Uterus (tissue), 4 donors: Measurements from ENCODE around the gene SEC16A. TPM values are rescaled to one million over a fixed set of nuclear protein-coding genes. Genes with fewer than 3 reads are reported as not detected.

Experiments used
- DNase-seq, 2 donors: peaks; one replicate each; pipeline ENCODE4 v3.0.0-alpha.2; 2019 to 2020
- H3K27ac ChIP-seq, 2 donors: fragments of 200-600 bp; sonication (generic); 1 replicate in 1 of 2; 2 replicates in 1 of 2; pipeline ENCODE4 v1.5.1; 2016 to 2018
- H3K27me3 ChIP-seq, 2 donors: fragments of 200-600 bp; sonication (generic); one replicate each; pipeline ENCODE4 v1.5.1; 2018 to 2019; ENCODE audit warnings: control low read depth in 1 of 2
- H3K36me3 ChIP-seq, 2 donors: fragments of 200-600 bp; sonication (generic); one replicate each; pipeline ENCODE4 v1.5.1; 2019; ENCODE audit warnings: control low read depth in 1 of 2
- H3K4me1 ChIP-seq, 2 donors: fragments of 200-600 bp; sonication (generic); one replicate each; pipeline ENCODE4 v1.5.1; 2018 to 2019; ENCODE audit warnings: control low read depth in 1 of 2
- H3K4me3 ChIP-seq, 2 donors: fragments of 200-600 bp; sonication (generic); 1 replicate in 1 of 2; 2 replicates in 1 of 2; pipeline ENCODE4 v1.5.1; 2018 to 2019; ENCODE audit warnings: mild to moderate bottlenecking in 1 of 2
- H3K9me3 ChIP-seq, 2 donors: fragments of 200-600 bp; sonication (generic); one replicate each; pipeline ENCODE4 v1.5.1; 2019; ENCODE audit warnings: control low read depth in 1 of 2
- POLR2A ChIP-seq, 2 donors: fragments of 450-650 bp; IDR thresholded peaks; one replicate each; pipeline ENCODE4 v1.6.1; 2016; ENCODE audit warnings: antibody characterized with exemption in 2 of 2, mild to moderate bottlenecking in 1 of 2, moderate library complexity in 1 of 2
- intact Hi-C: fragments of 100-400 bp; cut with DNase I; formaldehyde crosslinking; loops from one replicate; pipeline ENCODE4 v1.15.1; 2023; ENCODE audit warnings: low total_unique reads
- total RNA-seq, 4 donors: library from RNA; depleted of rRNA in 3 of 4; stranded (reverse); fragments of >200 nt in 3 of 4; gene quantifications; one replicate each; pipeline versions ENCODE4 v1.1.0 to v1.2.4, GENCODE V29; 2014 to 2023
- TF ChIP-seq, protein P1 (sequence below), 4 experiments: fragments of 200-600 bp in 2 of 4; fragments of 450-650 bp in 2 of 4; sonication (generic) in 2 of 4; IDR thresholded peaks; one replicate each; pipeline ENCODE4 v1.5.1; 2016 to 2019; ENCODE audit warnings: antibody characterized with exemption in 4 of 4, mild to moderate bottlenecking in 2 of 4, moderate library complexity in 1 of 4
- donor health status: DM: yes; HTN: yes; CAD: no.

The SEC16A gene
- total RNA-seq, 4 donors from 2014 or later: 18.8 to 73.2 (median 35.1) TPM

GRCh38 chr9:136453326-136453725 lies 29.5 kb downstream of the SEC16A start:
- no peaks in the 10 kb centered on the region for H3K27me3 ChIP-seq
- intact Hi-C loops: no loop called here
- no peaks in the 10 kb centered on the region for H3K9me3 ChIP-seq
- DNase-seq: no peak
- H3K36me3 ChIP-seq: no peaks in the 10 kb centered on the region
- no peak overlapping the region for H3K4me3 ChIP-seq
- no peak overlapping the region for H3K27ac ChIP-seq
- no peaks in the 10 kb centered on the region for H3K4me1 ChIP-seq
- TF ChIP-seq, protein P1, sequence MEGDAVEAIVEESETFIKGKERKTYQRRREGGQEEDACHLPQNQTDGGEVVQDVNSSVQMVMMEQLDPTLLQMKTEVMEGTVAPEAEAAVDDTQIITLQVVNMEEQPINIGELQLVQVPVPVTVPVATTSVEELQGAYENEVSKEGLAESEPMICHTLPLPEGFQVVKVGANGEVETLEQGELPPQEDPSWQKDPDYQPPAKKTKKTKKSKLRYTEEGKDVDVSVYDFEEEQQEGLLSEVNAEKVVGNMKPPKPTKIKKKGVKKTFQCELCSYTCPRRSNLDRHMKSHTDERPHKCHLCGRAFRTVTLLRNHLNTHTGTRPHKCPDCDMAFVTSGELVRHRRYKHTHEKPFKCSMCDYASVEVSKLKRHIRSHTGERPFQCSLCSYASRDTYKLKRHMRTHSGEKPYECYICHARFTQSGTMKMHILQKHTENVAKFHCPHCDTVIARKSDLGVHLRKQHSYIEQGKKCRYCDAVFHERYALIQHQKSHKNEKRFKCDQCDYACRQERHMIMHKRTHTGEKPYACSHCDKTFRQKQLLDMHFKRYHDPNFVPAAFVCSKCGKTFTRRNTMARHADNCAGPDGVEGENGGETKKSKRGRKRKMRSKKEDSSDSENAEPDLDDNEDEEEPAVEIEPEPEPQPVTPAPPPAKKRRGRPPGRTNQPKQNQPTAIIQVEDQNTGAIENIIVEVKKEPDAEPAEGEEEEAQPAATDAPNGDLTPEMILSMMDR (IDR thresholded peaks at IDR 0.05): no peak
- TF ChIP-seq POLR2A (IDR thresholded peaks at IDR 0.05): no peak

GRCh38 chr9:136451221-136451877 lies 31.5 kb downstream of the SEC16A start:
- H3K4me3 ChIP-seq: no peak overlapping the region
- no peaks in the 10 kb centered on the region for H3K9me3 ChIP-seq
- H3K4me1 ChIP-seq: no peaks in the 10 kb centered on the region
- H3K27ac ChIP-seq: no peak overlapping the region
- no peak for TF ChIP-seq POLR2A (IDR thresholded peaks at IDR 0.05)
- TF ChIP-seq, protein P1 (IDR thresholded peaks at IDR 0.05): no peak
- DNase-seq: no peak
- intact Hi-C loops: no loop called here
- no peaks in the 10 kb centered on the region for H3K36me3 ChIP-seq
- H3K27me3 ChIP-seq: no peaks in the 10 kb centered on the region

DNA sequence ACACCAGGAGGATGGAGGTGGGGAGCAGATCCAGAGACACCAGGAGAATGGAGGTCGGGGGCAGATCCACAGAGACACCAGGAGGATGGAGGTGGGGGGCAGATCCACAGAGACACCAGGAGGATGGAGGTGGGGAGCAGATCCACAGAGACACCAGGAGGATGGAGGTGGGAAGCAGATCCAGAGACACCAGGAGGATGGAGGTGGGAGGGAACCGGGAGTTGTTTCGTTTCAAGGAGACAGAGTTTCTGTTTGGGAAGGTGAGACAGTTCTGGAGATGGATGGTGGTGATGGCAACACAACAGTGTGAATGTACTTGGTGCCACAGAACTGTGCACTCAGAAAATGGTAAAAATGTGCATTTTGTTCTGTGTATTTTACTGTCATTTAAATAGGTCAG lies 34.2 kb downstream of the SEC16A start:
- H3K27me3 ChIP-seq: no peaks in the 10 kb centered on the region
- H3K4me1 ChIP-seq: no peaks in the 10 kb centered on the region
- H3K27ac ChIP-seq: no peak overlapping the region
- no peaks in the 10 kb centered on the region for H3K36me3 ChIP-seq
- DNase-seq: no peak
- intact Hi-C loops: no loop called here
- H3K4me3 ChIP-seq: no peak overlapping the region
- H3K9me3 ChIP-seq: no peaks in the 10 kb centered on the region
- TF ChIP-seq, protein P1 (IDR thresholded peaks at IDR 0.05): no peak
- TF ChIP-seq POLR2A (IDR thresholded peaks at IDR 0.05): no peak

GRCh38 chr9:136447173-136447778 lies 35.6 kb downstream of the SEC16A start:
- Histone ChIP-seq H3K27ac (no peak overlapping the region), H3K4me1 (no peaks in the 10 kb centered on the region), H3K36me3 (no peaks in the 10 kb centered on the region), H3K9me3 (no peaks in the 10 kb centered on the region), H3K4me3 (no peak overlapping the region), H3K27me3 (no peaks in the 10 kb centered on the region)
- no peak for DNase-seq
- intact Hi-C loops: no loop called here
- TF ChIP-seq, protein P1 (IDR thresholded peaks at IDR 0.05): no peak
- TF ChIP-seq POLR2A (IDR thresholded peaks at IDR 0.05): no peak

- no peak for DNase-seq
- TF ChIP-seq, protein P1 (IDR thresholded peaks at IDR 0.05): no peak
- TF ChIP-seq POLR2A (IDR thresholded peaks at IDR 0.05): no peak
- Histone ChIP-seq H3K4me1 (no peaks in the 10 kb centered on the region), H3K27ac (no peak overlapping the region), H3K9me3 (no peaks in the 10 kb centered on the region), H3K4me3 (no peak overlapping the region), H3K27me3 (no peaks in the 10 kb centered on the region), H3K36me3 (no peaks in the 10 kb centered on the region)
- intact Hi-C loops: no loop called here
Observed at GRCh38 chr9:136445799-136446198, 37.0 kb downstream of the SEC16A start.
